CD4-positive, alpha-beta T cell treated with Interleukin-17A for 1 hour (primary cell): ENCODE data around the gene FXR2.

ENCODE experiments used
- DNase-seq: peaks from one replicate; pipeline ENCODE4 v3.0.0-alpha.2; 2020

FXR2 gene

GRCh38 chr17:7614425-7615264 is at the start of gene FXR2:
Gene FXR2 (minus strand): TSS chr17:7614897. CDS start chr17:7614532, 365 bp downstream.
- DNase-seq = peak; percentile 100

GRCh38 chr17:7656958-7657609 is 42.4 kb upstream of the FXR2 start:
- no peak for DNase-seq

- DNase-seq = no peak
These were observed 40.8 kb upstream of the FXR2 start for GRCh38 chr17:7655541-7655840.

GRCh38 chr17:7654832-7655540 is 40.3 kb upstream of the FXR2 start:
- DNase-seq = no peak

GRCh38 chr17:7652388-7653356 is 38.0 kb upstream of the FXR2 start:
- DNase-seq = no peak

- no peak for DNase-seq
These were observed 37.1 kb upstream of the FXR2 start for GRCh38 chr17:7651665-7652387.

- DNase-seq = no peak
These were observed 36.5 kb upstream of the FXR2 start for GRCh38 chr17:7651097-7651664.

- DNase-seq = peak; percentile 79
These were observed 35.9 kb upstream of the FXR2 start, which contains the start of gene ATP1B2 for GRCh38 chr17:7650509-7651096. Gene ATP1B2 (plus strand): TSS chr17:7650926. CDS start chr17:7651519, 593 bp downstream.

- no peak for DNase-seq
These were observed 32.3 kb upstream of the FXR2 start for GRCh38 chr17:7647018-7647417.

- no peak for DNase-seq
These were observed 31.8 kb upstream of the FXR2 start for GRCh38 chr17:7646457-7646856.

- peak; percentile 14 for DNase-seq
These were observed 30.1 kb upstream of the FXR2 start for GRCh38 chr17:7644775-7645174.

- peak; percentile 33 for DNase-seq
These were observed 26.9 kb upstream of the FXR2 start for GRCh38 chr17:7641635-7642034.

- DNase-seq = no peak
These were observed 26.1 kb upstream of the FXR2 start for GRCh38 chr17:7640783-7641182.

GRCh38 chr17:7636163-7636562 is 21.5 kb upstream of the FXR2 start:
- DNase-seq = no peak

GRCh38 chr17:7634384-7634783 is 19.7 kb upstream of the FXR2 start:
- no peak for DNase-seq

- no peak for DNase-seq
These were observed 18.4 kb upstream of the FXR2 start for GRCh38 chr17:7633093-7633492.

- peak; percentile 57 for DNase-seq
These were observed 17.8 kb upstream of the FXR2 start for GRCh38 chr17:7632492-7632894.

- no peak for DNase-seq
These were observed 17.0 kb upstream of the FXR2 start for GRCh38 chr17:7631398-7632380.

GRCh38 chr17:7629939-7630571 is 15.4 kb upstream of the FXR2 start, which contains the start of gene SHBG:
Gene SHBG (plus strand): TSS chr17:7630135. CDS start chr17:7630173, 38 bp downstream.
- no peak for DNase-seq
